SHP77 treated with DMSO at 0.1 percent for 48 hours (cell line): ENCODE results near the gene STIL.

Experiments
- DNase-seq: peaks from one replicate; lab custom pipeline; 2025; lab: John Stamatoyannopoulos, UW

Gene STIL

GRCh38 chr1:47235241-47235681, 78.7 kb downstream of the STIL start:
- DNase-seq, result no peak

- DNase-seq, result no peak
These were observed 80.8 kb downstream of the STIL start for GRCh38 chr1:47233186-47233585.

GRCh38 chr1:47232187-47232874, 81.6 kb downstream of the STIL start, which contains the start of gene TAL1:
Gene TAL1 (minus strand): TSS chr1:47232225. CDS start chr1:47225888, 6,337 bp downstream.
- no peak for DNase-seq

GRCh38 chr1:47231301-47232186, 82.4 kb downstream of the STIL start:
- no peak for DNase-seq

- no peak for DNase-seq
These were observed 83.2 kb downstream of the STIL start for GRCh38 chr1:47230692-47231300.

- DNase-seq, result no peak
These were observed 83.9 kb downstream of the STIL start for GRCh38 chr1:47229886-47230691.

- DNase-seq, result no peak
These were observed 84.7 kb downstream of the STIL start for GRCh38 chr1:47229031-47229885.

GRCh38 chr1:47228644-47229030, 85.3 kb downstream of the STIL start:
- no peak for DNase-seq

- DNase-seq, result no peak
These were observed 86.4 kb downstream of the STIL start for GRCh38 chr1:47227341-47228232.

- DNase-seq, result no peak
These were observed 87.1 kb downstream of the STIL start for GRCh38 chr1:47226839-47227215.

- no peak for DNase-seq
These were observed 87.7 kb downstream of the STIL start for GRCh38 chr1:47226121-47226838.

- DNase-seq, result no peak
These were observed 88.4 kb downstream of the STIL start for GRCh38 chr1:47225430-47226100.

GRCh38 chr1:47224676-47225399, 89.1 kb downstream of the STIL start:
- DNase-seq, result no peak

- DNase-seq, result no peak
These were observed 89.8 kb downstream of the STIL start for GRCh38 chr1:47223921-47224675.

GRCh38 chr1:47223174-47223920, 90.6 kb downstream of the STIL start:
- no peak for DNase-seq

GRCh38 chr1:47222476-47222875, 91.5 kb downstream of the STIL start:
- no peak for DNase-seq
